Gastrocnemius medialis (tissue), 4 donors: ENCODE data around the gene SPAG5. TPM values are rescaled to one million over a fixed set of nuclear protein-coding genes. Genes with fewer than 3 reads are reported as not detected.

ENCODE experiments used
- ATAC-seq, 2 donors: fragments of 150-250 bp; one replicate each; pipeline ENCODE4 v1.9.1; 2016
- DNase-seq, 2 donors: peaks; one replicate each; pipeline ENCODE4 v3.0.0-alpha.2; 2019
- H3K27ac ChIP-seq, 4 donors: fragments of 200-600 bp; sonication (generic); 1 replicate in 1 of 4; 2 replicates in 3 of 4; pipeline ENCODE4 v1.5.1; 2016 to 2018; ENCODE audit warnings: mild to moderate bottlenecking in 2 of 4, moderate library complexity in 1 of 4
- H3K27me3 ChIP-seq, 3 donors: fragments of 200-600 bp; sonication (generic) in 2 of 3; 1 replicate in 1 of 3; 2 replicates in 2 of 3; pipeline versions ENCODE4 v1.5.1 to v1.6.0; 2016 to 2019; ENCODE audit warnings: mild to moderate bottlenecking in 1 of 3, moderate library complexity in 1 of 3
- H3K36me3 ChIP-seq, 2 donors: fragments of 200-600 bp; sonication (generic) in 1 of 2; one replicate each; pipeline ENCODE4 v1.5.1; 2017 to 2018
- H3K4me1 ChIP-seq, 2 donors: fragments of 200-600 bp; sonication (generic) in 1 of 2; one replicate each; pipeline ENCODE4 v1.5.1; 2016 to 2017; ENCODE audit warnings: mild to moderate bottlenecking in 2 of 2
- H3K4me3 ChIP-seq, 4 donors: fragments of 200-600 bp; sonication (generic) in 3 of 4; 1 replicate in 1 of 4; 2 replicates in 3 of 4; pipeline ENCODE4 v1.5.1; 2016 to 2019; ENCODE audit warnings: mild to moderate bottlenecking in 2 of 4
- H3K9me3 ChIP-seq, 3 donors: fragments of 200-600 bp; sonication (generic) in 2 of 3; 1 replicate in 1 of 3; 2 replicates in 2 of 3; pipeline ENCODE4 v1.5.1; 2016 to 2019
- CTCF ChIP-seq, 5 experiments: fragments of 450-650 bp in 3 of 5; fragments of 200-600 bp in 2 of 5; sonication (generic) in 2 of 5; IDR thresholded peaks in 4 of 5; conservative IDR thresholded peaks in 1 of 5; 1 replicate in 4 of 5; 2 replicates in 1 of 5; pipeline ENCODE4 v1.5.1; 2016 to 2019; ENCODE audit warnings: antibody characterized with exemption in 5 of 5, mild to moderate bottlenecking in 3 of 5, moderate library complexity in 3 of 5
- POLR2A ChIP-seq, 2 donors: fragments of 450-650 bp; IDR thresholded peaks; one replicate each; pipeline ENCODE4 v1.6.1; 2017; ENCODE audit warnings: antibody characterized with exemption in 2 of 2, mild to moderate bottlenecking in 2 of 2, moderate library complexity in 2 of 2
- in situ Hi-C, 4 donors: fragments of 200-750 bp; cut with MboI; loops; one replicate each; pipeline versions ENCODE4 v1.15.0 to v1.8.0; 2017; ENCODE audit warnings: low sequenced_read_pairs in 4 of 4
- intact Hi-C: fragments of 100-400 bp; cut with DNase I; formaldehyde crosslinking; loops from one replicate; pipeline ENCODE4 v1.15.1; 2023; ENCODE audit warnings: low total_unique reads
- total RNA-seq, 4 donors: library from RNA; depleted of rRNA; stranded (reverse); fragments of >200 nt; gene quantifications; one replicate each; pipeline versions ENCODE4 v1.1.0 to v1.2.3, GENCODE V29; 2016

Gene SPAG5
- total RNA-seq, 4 donors from 2014 or later, result 0.41 to 1.5 (median 0.96) TPM

- intact Hi-C loops (loop anchor here (2.0 kb wide), 1 partner anchor 45 kb away; the partner anchor contains the start of gene UNC119), in situ Hi-C loops (no loop called here)
- Histone ChIP-seq H3K4me1 (peaks cover 5% of the 10 kb centered on the region in 2 donors), H3K36me3 (no peaks in the 10 kb centered on the region), H3K9me3 (no peaks in the 10 kb centered on the region), H3K4me3 (peak overlapping the region in 1 of 4 donors; percentile 65), H3K27ac (no peak overlapping the region), H3K27me3 (no peaks in the 10 kb centered on the region)
- TF ChIP-seq CTCF (IDR thresholded peaks at IDR 0.05 in 4 of 5, conservative IDR thresholded peaks at IDR 0.05 in 1 of 5) (no peak), POLR2A (IDR thresholded peaks at IDR 0.05) (no peak)
- ATAC-seq (no peak), DNase-seq (no peak)
Observed at GRCh38 chr17:28597606-28598383, 1.0 kb downstream of the SPAG5 start.

- H3K9me3 ChIP-seq, result no peaks in the 10 kb centered on the region
- DNase-seq (no peak), ATAC-seq (no peak)
- in situ Hi-C loops, result no loop called here
- no peak overlapping the region for H3K27ac ChIP-seq
- no peaks in the 10 kb centered on the region for H3K27me3 ChIP-seq
- H3K36me3 ChIP-seq, result no peaks in the 10 kb centered on the region
- no peaks in the 10 kb centered on the region for H3K4me1 ChIP-seq
- intact Hi-C loops, result no loop called here
- TF ChIP-seq POLR2A (IDR thresholded peaks at IDR 0.05), result no peak
- no peak for TF ChIP-seq CTCF (IDR thresholded peaks at IDR 0.05 in 4 of 5, conservative IDR thresholded peaks at IDR 0.05 in 1 of 5)
- H3K4me3 ChIP-seq, result no peak overlapping the region
Observed at GRCh38 chr17:28592260-28592659, 6.6 kb downstream of the SPAG5 start.

DNA sequence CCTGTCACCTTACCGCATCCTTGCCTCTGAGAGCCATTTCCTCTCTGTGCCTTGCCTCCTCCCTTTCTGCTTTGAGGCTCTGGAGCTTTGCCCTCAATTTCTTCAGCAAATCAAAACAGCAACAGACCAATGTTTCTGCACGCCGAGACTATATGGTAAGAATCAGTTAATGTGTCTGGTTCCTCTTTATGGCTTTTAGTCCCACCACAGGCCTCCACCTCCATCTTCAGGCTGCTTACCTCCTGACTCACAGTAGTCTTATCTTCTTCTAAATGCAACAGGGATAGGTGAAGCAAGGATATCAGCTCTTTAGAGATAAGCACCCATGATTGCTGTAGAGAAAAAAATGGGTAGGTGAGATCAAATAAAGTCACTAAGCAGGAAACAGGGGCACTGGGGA, 13.0 kb downstream of the SPAG5 start:
- no peaks in the 10 kb centered on the region for H3K36me3 ChIP-seq
- DNase-seq (no peak), ATAC-seq (no peak)
- H3K9me3 ChIP-seq, result no peaks in the 10 kb centered on the region
- H3K4me1 ChIP-seq, result no peaks in the 10 kb centered on the region
- in situ Hi-C loops, result no loop called here
- H3K4me3 ChIP-seq, result no peak overlapping the region
- intact Hi-C loops, result no loop called here
- no peaks in the 10 kb centered on the region for H3K27me3 ChIP-seq
- TF ChIP-seq CTCF (IDR thresholded peaks at IDR 0.05 in 4 of 5, conservative IDR thresholded peaks at IDR 0.05 in 1 of 5) (no peak), POLR2A (IDR thresholded peaks at IDR 0.05) (no peak)
- H3K27ac ChIP-seq, result no peak overlapping the region

DNA sequence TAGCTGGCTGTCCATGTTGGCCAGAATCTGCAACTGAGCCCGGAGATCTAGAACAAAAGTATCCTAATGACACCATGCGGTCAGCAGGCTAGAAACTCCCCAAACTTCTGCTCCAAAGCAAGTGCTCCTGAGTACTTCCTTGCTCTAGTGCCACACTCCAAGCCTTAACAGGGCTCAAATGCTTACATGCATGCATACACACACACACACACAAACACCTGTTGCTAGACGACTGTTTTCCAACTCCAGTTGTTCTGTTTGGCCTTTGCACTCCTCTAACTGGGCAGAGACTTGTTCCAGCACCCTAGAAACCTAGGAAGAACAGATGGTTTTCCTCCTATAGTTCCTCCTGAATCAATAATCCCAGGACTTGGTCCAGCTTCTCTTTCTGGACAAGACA, 14.4 kb downstream of the SPAG5 start:
- no peak overlapping the region for H3K4me3 ChIP-seq
- TF ChIP-seq POLR2A (IDR thresholded peaks at IDR 0.05) (no peak), CTCF (IDR thresholded peaks at IDR 0.05 in 4 of 5, conservative IDR thresholded peaks at IDR 0.05 in 1 of 5) (no peak)
- DNase-seq (no peak), ATAC-seq (no peak)
- H3K27me3 ChIP-seq, result no peaks in the 10 kb centered on the region
- H3K27ac ChIP-seq, result no peak overlapping the region
- H3K9me3 ChIP-seq, result no peaks in the 10 kb centered on the region
- intact Hi-C loops (no loop called here), in situ Hi-C loops (no loop called here)
- no peaks in the 10 kb centered on the region for H3K36me3 ChIP-seq
- no peaks in the 10 kb centered on the region for H3K4me1 ChIP-seq
